ELF-1 (cell line): ENCODE data around the gene TINCR.

Source experiments
- DNase-seq: peaks from one replicate; pipeline ENCODE4 v3.0.0-alpha.2; 2016; ENCODE audit warnings: low read depth, low spot score

Gene TINCR

GRCh38 chr19:5588906-5589676, 21.3 kb upstream of the TINCR start:
- DNase-seq: peak; percentile 34

- peak; percentile 32 for DNase-seq
Measured at GRCh38 chr19:5588441-5588840, 20.7 kb upstream of the TINCR start.

- no peak for DNase-seq
Measured at GRCh38 chr19:5587661-5588060, 19.9 kb upstream of the TINCR start.

GRCh38 chr19:5587071-5587455, 19.3 kb upstream of the TINCR start:
- no peak for DNase-seq

- DNase-seq: no peak
Measured at GRCh38 chr19:5586300-5587070, 18.7 kb upstream of the TINCR start.

GRCh38 chr19:5585461-5586299, 17.9 kb upstream of the TINCR start:
- peak; percentile 82 for DNase-seq

GRCh38 chr19:5580161-5580571, 12.4 kb upstream of the TINCR start:
- no peak for DNase-seq

GRCh38 chr19:5579697-5580096, 11.9 kb upstream of the TINCR start:
- no peak for DNase-seq

- DNase-seq: no peak
Measured at GRCh38 chr19:5579286-5579685, 11.5 kb upstream of the TINCR start.

- DNase-seq: peak; percentile 83
Measured at GRCh38 chr19:5578097-5578846, 10.5 kb upstream of the TINCR start.

GRCh38 chr19:5575590-5575989, 7.8 kb upstream of the TINCR start:
- no peak for DNase-seq

GRCh38 chr19:5572556-5573286, 5.0 kb upstream of the TINCR start:
- DNase-seq: peak; percentile 84

- no peak for DNase-seq
Measured at GRCh38 chr19:5571777-5572176, 4.0 kb upstream of the TINCR start.

GRCh38 chr19:5567970-5568407, 236 bp upstream of the TINCR start:
- DNase-seq: peak; percentile 51

- DNase-seq: no peak
Measured at GRCh38 chr19:5564930-5565329, 2.8 kb downstream of the TINCR start.

- peak; percentile 86 for DNase-seq
Measured at GRCh38 chr19:5563935-5564612, 3.7 kb downstream of the TINCR start.

- peak; percentile 65 for DNase-seq
Measured at GRCh38 chr19:5563008-5563431, 4.7 kb downstream of the TINCR start.

GRCh38 chr19:5562280-5562679, 5.5 kb downstream of the TINCR start:
- no peak for DNase-seq

GRCh38 chr19:5561559-5561958, 6.2 kb downstream of the TINCR start:
- DNase-seq: peak; percentile 73

- DNase-seq: no peak
Measured at GRCh38 chr19:5560156-5560555, 7.6 kb downstream of the TINCR start.
